ENCODE measurements around the gene USE1. TPM values are rescaled to one million over a fixed set of nuclear protein-coding genes. Genes with fewer than 3 reads are reported as not detected.

USE1 gene
- 29.1 TPM for total RNA-seq

GRCh38 chr19:17215127-17215971 is at the start of gene USE1:
Gene USE1 (plus strand): TSS chr19:17215357. CDS start chr19:17215406, 49 bp downstream.

DNA sequence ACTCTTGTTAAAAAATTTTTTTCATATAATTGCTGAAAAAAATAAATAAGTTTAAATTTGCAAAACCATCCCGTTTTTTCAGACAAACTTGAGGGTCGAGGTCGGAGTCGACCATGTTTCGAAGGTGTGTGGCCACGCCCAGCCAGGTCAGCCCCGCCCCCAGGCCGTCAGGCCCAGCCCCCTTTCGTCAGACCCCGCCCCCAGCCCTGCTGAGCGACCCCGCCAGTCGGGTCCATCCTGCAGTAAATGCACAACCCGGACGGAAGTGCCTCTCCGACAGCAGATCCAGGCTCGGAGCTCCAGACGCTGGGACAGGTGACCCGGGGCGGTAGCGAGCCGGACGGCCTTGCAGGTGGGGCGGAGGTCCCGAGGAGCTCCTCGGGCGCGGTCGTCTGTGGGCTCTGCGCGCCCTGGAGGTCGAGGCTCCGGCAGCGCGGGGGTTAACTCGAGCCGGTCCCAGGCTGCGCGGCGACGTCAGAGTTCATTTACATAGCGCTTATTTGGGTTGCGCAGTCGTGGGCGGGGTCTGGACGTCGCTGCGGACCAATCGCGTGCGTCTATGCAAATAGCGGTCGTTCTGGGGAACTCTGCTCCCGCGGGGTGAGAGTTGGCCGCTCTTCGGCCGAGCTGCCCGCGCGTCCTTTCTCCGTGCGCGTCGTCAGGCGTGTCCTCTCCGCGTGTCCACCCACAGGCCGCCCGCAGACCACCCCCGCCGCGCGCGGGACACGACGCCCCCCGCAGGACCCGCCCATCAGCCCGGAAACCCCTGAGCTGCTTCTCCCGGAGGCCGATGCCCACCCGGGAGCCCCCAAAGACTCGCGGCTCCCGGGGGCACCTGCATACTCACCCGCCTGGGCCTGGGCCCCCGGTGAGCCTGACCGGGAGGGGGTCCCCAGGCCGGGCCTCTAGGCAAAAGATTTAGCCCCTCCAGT is 11.1 kb downstream of the USE1 start, which contains the start of gene OCEL1:
OCEL1 (plus strand) TSS at position 225 of the 932 bp plus-strand sequence; CDS start at position 247, 22 bp downstream.

DNA sequence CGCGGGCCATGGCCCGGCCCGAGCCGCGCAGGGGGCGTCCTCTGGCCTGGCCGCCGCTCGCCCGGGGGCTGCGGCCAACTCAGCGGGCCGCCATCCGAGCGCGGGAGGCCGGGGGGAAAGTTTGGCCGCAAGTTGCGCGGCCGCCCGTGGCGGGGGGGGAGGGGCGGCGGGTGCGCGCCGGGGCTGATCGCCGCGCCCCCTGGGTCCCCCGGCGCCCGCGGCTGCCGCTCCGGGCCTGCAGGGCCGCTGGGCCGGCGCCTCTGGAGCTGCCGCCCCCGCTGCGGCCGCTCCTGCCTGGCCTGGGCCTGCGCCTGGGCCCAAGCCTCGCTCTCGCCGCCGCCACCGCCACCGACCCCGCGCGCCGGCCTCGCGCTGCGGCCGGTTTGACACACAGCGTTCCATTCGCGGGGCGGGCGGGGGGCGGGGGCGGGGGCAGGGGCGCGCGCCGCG is 30.4 kb downstream of the USE1 start, which contains the start of gene NR2F6:
NR2F6 (minus strand) TSS at position 385 of the 450 bp plus-strand sequence. CDS start 699 bp downstream, outside the sequence.

DNA sequence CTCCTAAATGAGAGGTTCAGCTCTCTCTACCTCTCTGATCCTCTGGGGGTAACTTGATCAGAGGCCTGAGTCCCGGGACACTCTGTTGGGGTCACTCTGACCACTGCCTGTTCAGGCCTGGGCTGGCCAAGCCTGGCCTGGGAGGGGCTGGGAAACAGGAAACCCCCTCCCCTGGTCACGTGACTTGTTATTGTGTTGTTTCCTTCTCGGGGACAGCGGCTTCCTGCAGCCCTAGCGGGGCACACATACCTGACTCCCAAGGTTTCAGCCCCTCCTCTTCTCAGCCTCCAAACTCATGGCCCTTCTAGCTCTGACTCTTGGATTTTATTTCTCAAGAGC is 49.5 kb downstream of the USE1 start, which contains the start of gene USHBP1:
USHBP1 (minus strand) TSS at position 105 of the 339 bp plus-strand sequence. CDS start 446 bp downstream, outside the sequence.

DNA sequence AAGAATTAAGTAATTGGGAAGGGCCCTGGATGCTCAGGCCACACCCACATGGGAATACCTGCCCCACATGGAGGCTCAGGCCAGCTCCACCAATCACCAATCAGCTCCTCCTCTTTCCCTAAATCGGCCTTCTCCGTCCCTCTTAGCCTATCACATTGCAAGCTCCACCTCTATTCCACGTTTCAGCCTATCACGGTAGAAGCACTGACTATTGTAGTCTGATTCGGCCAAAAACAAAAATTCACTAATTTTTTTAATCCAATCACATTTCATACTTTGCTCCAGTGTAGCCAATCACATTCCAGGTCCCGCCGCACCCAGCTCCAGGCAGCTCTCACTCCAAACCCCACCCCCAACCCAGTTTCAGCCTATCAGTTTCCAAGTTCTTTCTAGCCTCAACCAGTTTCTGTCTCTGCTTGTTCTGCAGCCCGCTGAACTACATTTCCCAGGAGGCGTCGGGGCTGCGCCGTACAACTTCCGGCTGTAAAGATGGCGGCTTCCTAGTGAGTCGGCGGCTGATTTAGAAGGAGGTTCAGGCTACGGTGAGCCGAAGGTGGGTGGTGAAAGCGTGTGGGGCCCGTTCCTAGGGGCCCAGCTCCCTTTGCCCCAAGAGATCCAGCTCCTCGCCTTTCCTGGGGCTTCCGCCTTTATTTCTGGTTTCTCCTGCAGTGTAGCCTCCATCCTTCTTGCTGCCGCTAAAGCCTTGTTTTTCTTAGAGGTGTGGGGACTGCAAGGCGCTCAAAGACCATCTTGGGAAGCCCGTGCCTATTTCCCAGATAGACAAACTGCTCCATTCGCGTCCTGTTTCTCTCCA is 52.0 kb downstream of the USE1 start, which contains the start of gene BABAM1:
BABAM1 (plus strand) TSS at position 469 of the 814 bp plus-strand sequence. CDS start 1,364 bp downstream, outside the sequence.

Other genes with a start within 250 kb of the USE1 start
- gene CPAMD8, start 188.5 kb upstream of the USE1 start, total RNA-seq: 110 TPM
- 6.3 TPM for gene HAUS8, start 139.9 kb upstream of the USE1 start, total RNA-seq
- gene MYO9B, start 139.6 kb upstream of the USE1 start, total RNA-seq: 75.4 TPM
- 7.4 TPM for gene OCEL1, start 10.9 kb downstream of the USE1 start, total RNA-seq
- 36.3 TPM for gene NR2F6, start 30.6 kb downstream of the USE1 start, total RNA-seq
- 5.5 TPM for gene USHBP1, start 49.4 kb downstream of the USE1 start, total RNA-seq
- gene BABAM1, start 52.1 kb downstream of the USE1 start, total RNA-seq: 58.2 TPM
- 0.55 TPM for gene ANKLE1, start 66.5 kb downstream of the USE1 start, total RNA-seq
- gene ABHD8, start 88.1 kb downstream of the USE1 start, total RNA-seq: 25.3 TPM
- gene MRPL34, start 90.5 kb downstream of the USE1 start, total RNA-seq: 57.7 TPM
- 15.1 TPM for gene DDA1, start 94.2 kb downstream of the USE1 start, total RNA-seq
- gene ANO8, start 119.5 kb downstream of the USE1 start, total RNA-seq: 26.3 TPM
- 27.8 TPM for gene GTPBP3, start 122.2 kb downstream of the USE1 start, total RNA-seq
- gene PLVAP, start 162.0 kb downstream of the USE1 start, total RNA-seq: 34.9 TPM
- gene CCDC194, start 178.8 kb downstream of the USE1 start, total RNA-seq: not detected
- gene BST2, start 190.3 kb downstream of the USE1 start, total RNA-seq: 4.5 TPM
- 25.2 TPM for gene MVB12A, start 204.7 kb downstream of the USE1 start, total RNA-seq
- 2.5 TPM for gene TMEM221, start 233.3 kb downstream of the USE1 start, total RNA-seq
- gene NXNL1, start 245.6 kb downstream of the USE1 start, total RNA-seq: 3.6 TPM

Data from camera-type eye (tissue), 1 donor.